ENCODE measurements around the gene GPR15. TPM values are rescaled to one million over a fixed set of nuclear protein-coding genes. Genes with fewer than 3 reads are reported as not detected.

The GPR15 gene
- total RNA-seq, 1 experiment from 2014 or later = not detected

DNA sequence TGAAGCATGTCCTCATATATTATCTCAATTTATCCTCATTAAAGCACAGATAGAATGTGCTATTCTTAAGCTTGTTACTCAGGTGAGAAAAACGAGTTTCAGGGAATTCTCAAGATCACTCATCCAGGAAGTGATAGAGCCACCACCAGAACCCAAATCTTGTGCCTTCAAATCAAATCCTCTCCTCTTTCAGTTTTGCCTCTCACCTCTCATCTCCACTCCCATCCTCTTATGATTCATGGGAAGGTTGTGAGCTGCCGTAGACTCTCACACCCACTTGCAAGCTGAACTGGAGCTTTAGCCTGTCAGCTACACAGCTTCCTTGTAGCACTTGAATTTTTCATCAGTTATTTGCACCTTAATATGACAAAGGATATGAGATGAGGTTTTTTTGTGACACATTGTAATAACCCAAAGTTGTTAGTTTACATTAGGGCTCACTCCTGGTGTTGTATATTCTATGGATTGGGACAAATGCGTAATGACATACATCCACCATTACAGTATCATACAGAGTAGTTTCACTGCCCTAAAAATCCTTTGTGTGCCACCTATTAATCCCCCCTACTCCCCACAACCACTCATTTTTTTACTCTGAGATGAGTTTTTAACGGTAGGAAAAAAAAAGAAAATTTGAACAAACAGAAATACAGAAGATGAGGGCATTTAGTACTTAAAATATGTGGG, 25.7 kb downstream of the GPR15 start:
- Histone ChIP-seq H3K23ac (ENCODE audit: insufficient read length, low read depth, low read length) (no peak overlapping the region), H3K56ac (ENCODE audit: insufficient read length, low read depth, low read length) (no peak overlapping the region), H2BK12ac (ENCODE audit: insufficient read length, low read depth, low read length) (no peak overlapping the region), H3K79me2 (ENCODE audit: insufficient read depth, low read length) (no peaks in the 10 kb centered on the region), H3K27ac (ENCODE audit: insufficient read length, low read depth, low read length) (no peak overlapping the region), H3K18ac (ENCODE audit: insufficient read length, low read depth, low read length) (no peak overlapping the region), H2BK5ac (ENCODE audit: insufficient read length, low read length) (no peak overlapping the region), H3T11ph (ENCODE audit: low read length) (no peak overlapping the region), H3K79me1 (ENCODE audit: insufficient read depth, low read depth, low read length, poor library complexity, severe bottlenecking) (no peaks in the 10 kb centered on the region), H3K23me2 (ENCODE audit: insufficient read length, low read depth, low read length, poor library complexity, severe bottlenecking) (no peaks in the 10 kb centered on the region), H3K9ac (ENCODE audit: extremely low read depth, insufficient read length, low read length) (no peak overlapping the region), H3K27me3 (ENCODE audit: insufficient read depth, low read length) (no peaks in the 10 kb centered on the region), H4K8ac (replicated peaks; ENCODE audit: insufficient read length, low read depth, low read length) (no peak overlapping the region), H3K4me2 (ENCODE audit: insufficient read depth, insufficient read length, low read length) (no peak overlapping the region), H4K91ac (ENCODE audit: insufficient read length, low read depth, low read length) (no peak overlapping the region), H4K5ac (ENCODE audit: insufficient read length, low read depth, low read length) (no peak overlapping the region), H2BK20ac (ENCODE audit: low read depth, low read length, poor library complexity, severe bottlenecking) (no peak overlapping the region), H2AK5ac (ENCODE audit: insufficient read length, low read length) (no peak overlapping the region), H3K14ac (ENCODE audit: insufficient read depth, low read length) (no peak overlapping the region), H2BK15ac (ENCODE audit: low read depth, low read length) (no peak overlapping the region), H3K9me3 (ENCODE audit: control insufficient read depth, low read depth, low read length) (no peaks in the 10 kb centered on the region), H3K4me1 (ENCODE audit: insufficient read depth, low read length) (no peaks in the 10 kb centered on the region), H2BK120ac (ENCODE audit: low read depth, low read length, poor library complexity, severe bottlenecking) (no peak overlapping the region), H2AFZ (ENCODE audit: low read length) (no peak overlapping the region), H4K20me1 (ENCODE audit: control insufficient read depth, insufficient read depth, insufficient read length) (no peaks in the 10 kb centered on the region), H3K4ac (ENCODE audit: low read depth, low read length) (no peak overlapping the region)
- Mint-ChIP-seq H3K4me3 (no peak overlapping the region), H3K36me3 (ENCODE audit: insufficient read depth in 1 of 3, low read depth in 3 of 3) (no peaks in the 10 kb centered on the region), H3K27ac (no peak overlapping the region), H3K4me1 (no peaks in the 10 kb centered on the region), H3K27me3 (ENCODE audit: low read depth) (no peaks in the 10 kb centered on the region), H3K9me3 (no peaks in the 10 kb centered on the region; a peak in 1 of 5 replicates)
- no CpG with 5 or more reads among the region's 4 CpGs for whole genome bisulfite sequencing (ENCODE audit: extremely low coverage, insufficient read length, low lambda C conversion rate)
- DNase-seq = no peak
- TF ChIP-seq, protein P1, sequence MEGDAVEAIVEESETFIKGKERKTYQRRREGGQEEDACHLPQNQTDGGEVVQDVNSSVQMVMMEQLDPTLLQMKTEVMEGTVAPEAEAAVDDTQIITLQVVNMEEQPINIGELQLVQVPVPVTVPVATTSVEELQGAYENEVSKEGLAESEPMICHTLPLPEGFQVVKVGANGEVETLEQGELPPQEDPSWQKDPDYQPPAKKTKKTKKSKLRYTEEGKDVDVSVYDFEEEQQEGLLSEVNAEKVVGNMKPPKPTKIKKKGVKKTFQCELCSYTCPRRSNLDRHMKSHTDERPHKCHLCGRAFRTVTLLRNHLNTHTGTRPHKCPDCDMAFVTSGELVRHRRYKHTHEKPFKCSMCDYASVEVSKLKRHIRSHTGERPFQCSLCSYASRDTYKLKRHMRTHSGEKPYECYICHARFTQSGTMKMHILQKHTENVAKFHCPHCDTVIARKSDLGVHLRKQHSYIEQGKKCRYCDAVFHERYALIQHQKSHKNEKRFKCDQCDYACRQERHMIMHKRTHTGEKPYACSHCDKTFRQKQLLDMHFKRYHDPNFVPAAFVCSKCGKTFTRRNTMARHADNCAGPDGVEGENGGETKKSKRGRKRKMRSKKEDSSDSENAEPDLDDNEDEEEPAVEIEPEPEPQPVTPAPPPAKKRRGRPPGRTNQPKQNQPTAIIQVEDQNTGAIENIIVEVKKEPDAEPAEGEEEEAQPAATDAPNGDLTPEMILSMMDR (conservative IDR thresholded peaks at IDR 0.05) = no peak
